Endothelial cell of umbilical vein (primary cell): ENCODE results near the gene CACNA1E. TPM values are rescaled to one million over a fixed set of nuclear protein-coding genes. Genes with fewer than 3 reads are reported as not detected.

Source experiments
- BruUV-seq: library from RNA; stranded (reverse); fragments of 400-500 nt; replicated peaks from 2 replicates; lab custom pipeline; 2021; lab: Mats Ljungman, UMichigan
- CTCF ChIA-PET: fragments of 300-600, 350-600 bp; sonication (Branson Sonifier 250); formaldehyde crosslinking; loops from one replicate; lab custom pipeline; 2021; ENCODE audit warnings: antibody characterized with exemption, inconsistent platforms; lab: Charles Lee
- POLR2A ChIA-PET: fragments of 300-600, 350-600 bp; sonication (Branson Sonifier 250); formaldehyde crosslinking; loops from one replicate; lab custom pipeline; 2021; ENCODE audit warnings: antibody characterized with exemption, inconsistent platforms; lab: Charles Lee
- DNase-seq: peaks from one replicate; pipeline ENCODE4 v3.0.0-alpha.2; 2011; ENCODE audit warnings: low read depth, low spot score
- FAIRE-seq: peaks from 2 replicates; lab custom pipeline; 2011; peaks lifted over from hg19 to GRCh38; lab: Jason Lieb, UNC
- H2AFZ ChIP-seq: 2 replicates; pipeline ENCODE4 v1.6.0; 2012; ENCODE audit warnings: low read depth, low read length, control low read depth, inconsistent platforms
- H3K27ac ChIP-seq: 2 replicates; pipeline ENCODE4 v1.5.1; 2011; ENCODE audit warnings: low read depth, mild to moderate bottlenecking, control low read depth, low read length, moderate library complexity; ENCODE audit not compliant: insufficient read depth
- H3K27me3 ChIP-seq, 2 experiments: 2 replicates each; pipeline versions ENCODE4 v1.6.0 to v1.6.1; 2011; ENCODE audit warnings: low read length in 2 of 2, mixed read lengths in 1 of 2; ENCODE audit not compliant: control insufficient read depth in 2 of 2, insufficient read depth in 2 of 2
- H3K36me3 ChIP-seq, 2 experiments: 2 replicates in 1 of 2; 3 replicates in 1 of 2; pipeline ENCODE4 v1.5.1; 2011; ENCODE audit warnings: low read length in 2 of 2, mild to moderate bottlenecking in 1 of 2, moderate library complexity in 1 of 2; ENCODE audit not compliant: control insufficient read depth in 2 of 2, insufficient read depth in 2 of 2; ENCODE audit errors: extremely low read depth in 1 of 2
- H3K4me1 ChIP-seq: 3 replicates; pipeline ENCODE4 v1.5.1; 2011; ENCODE audit warnings: mild to moderate bottlenecking, low read length; ENCODE audit not compliant: control insufficient read depth, insufficient read depth; ENCODE audit errors: extremely low read depth
- H3K4me2 ChIP-seq: 2 replicates; pipeline ENCODE4 v1.6.1; 2011; ENCODE audit warnings: low read length, control low read depth, mixed read lengths; ENCODE audit not compliant: insufficient read depth
- H3K4me3 ChIP-seq, 3 experiments: fragments of 200-600 bp in 1 of 3; sonication (generic), shearing (Covaris generic) in 1 of 3; replicated peaks in 1 of 3; 2 replicates each; pipeline ENCODE4 v1.5.1; 2011 to 2016; ENCODE audit warnings: control low read depth in 3 of 3, low read length in 3 of 3, mild to moderate bottlenecking in 2 of 3, inconsistent platforms in 1 of 3, low read depth in 1 of 3, moderate library complexity in 1 of 3; ENCODE audit not compliant: insufficient read depth in 1 of 3
- H3K79me2 ChIP-seq: 2 replicates; pipeline ENCODE4 v1.6.0; 2012; ENCODE audit warnings: low read length, inconsistent platforms; ENCODE audit not compliant: control insufficient read depth, insufficient read depth
- H3K9ac ChIP-seq: replicated peaks from 2 replicates; pipeline ENCODE3; 2011; ENCODE audit warnings: low read length, control low read depth; ENCODE audit not compliant: insufficient read depth; ENCODE audit errors: extremely low read depth
- H3K9me1 ChIP-seq: replicated peaks from 3 replicates; pipeline ENCODE4 v1.6.0; 2011; ENCODE audit warnings: mild to moderate bottlenecking, low read length; ENCODE audit not compliant: control insufficient read depth, insufficient read depth; ENCODE audit errors: extremely low read depth
- H3K9me3 ChIP-seq: replicated peaks from 2 replicates; pipeline ENCODE4 v1.5.1; 2012; ENCODE audit warnings: low read length, inconsistent platforms; ENCODE audit not compliant: control insufficient read depth, insufficient read depth
- H4K20me1 ChIP-seq: replicated peaks from 2 replicates; pipeline ENCODE3; 2011; ENCODE audit warnings: mild to moderate bottlenecking, low read length; ENCODE audit not compliant: control insufficient read depth, insufficient read depth; ENCODE audit errors: extremely low read depth
- FOS ChIP-seq: IDR thresholded peaks from 2 replicates; pipeline ENCODE4 v1.6.1; 2011; ENCODE audit warnings: mild to moderate bottlenecking, low read length, moderate library complexity, borderline replicate concordance; ENCODE audit not compliant: insufficient read depth
- GATA2 ChIP-seq: IDR thresholded peaks from 2 replicates; pipeline ENCODE4 v1.7.0; 2011; ENCODE audit warnings: low read depth, mild to moderate bottlenecking, moderate library complexity, mixed read lengths, low read length; ENCODE audit not compliant: insufficient read length, insufficient read depth
- JUN ChIP-seq: IDR thresholded peaks from 2 replicates; pipeline ENCODE4 v1.6.1; 2011; ENCODE audit warnings: borderline replicate concordance, low read depth; ENCODE audit not compliant: insufficient read length, insufficient read depth
- MYC ChIP-seq: IDR thresholded peaks from one replicate; pipeline ENCODE4 v1.6.1; 2011; ENCODE audit warnings: mild to moderate bottlenecking, low read depth, low read length
- POLR2A ChIP-seq: IDR thresholded peaks from 2 replicates; pipeline ENCODE4 v1.6.1; 2012; ENCODE audit warnings: low read depth, mild to moderate bottlenecking, control low read depth, low read length
- POLR2AphosphoS5 ChIP-seq: IDR thresholded peaks from 2 replicates; pipeline ENCODE4 v1.6.1; 2012; ENCODE audit warnings: low read depth, mild to moderate bottlenecking, control low read depth, low read length, moderate library complexity; ENCODE audit not compliant: insufficient read depth
- dilution Hi-C: fragments of 300-500 bp; cut with MboI; formaldehyde crosslinking; loops from one replicate; pipeline ENCODE4 v1.15.0; 2019; ENCODE audit warnings: low sequenced_read_pairs; ENCODE audit not compliant: extremely low pct_ligation_motif_present
- intact Hi-C: fragments of 100-400 bp; cut with micrococcal nuclease; formaldehyde crosslinking; loops from one replicate; pipeline ENCODE4 v1.10.0; 2022
- polyA plus RNA-seq, 4 experiments: library from polyadenylated mRNA; depleted of rRNA in 3 of 4; stranded (reverse) in 3 of 4; unstranded in 1 of 4; fragments of >200 nt; gene quantifications; 2 replicates each; pipeline versions ENCODE4 v1.2.1 to v1.2.3, GENCODE V29; 2011 to 2012; ENCODE audit warnings: missing spikeins in 1 of 4
- total RNA-seq: library from RNA; stranded (reverse); gene quantifications from 2 replicates; pipeline ENCODE4 v1.2.3, GENCODE V29; 2021
- TF ChIP-seq, protein P1 (sequence below), 2 donors: IDR thresholded peaks; 1 replicate in 1 of 2; 2 replicates in 1 of 2; pipeline ENCODE4 v1.5.1; 2011; ENCODE audit warnings: low read length in 2 of 2, mild to moderate bottlenecking in 2 of 2, moderate library complexity in 2 of 2, control low read depth in 1 of 2, inconsistent platforms in 1 of 2, low read depth in 1 of 2; ENCODE audit not compliant: insufficient read depth in 1 of 2; ENCODE audit errors: extremely low read depth in 1 of 2
- TF ChIP-seq, protein P2 (sequence below): IDR thresholded peaks from 2 replicates; pipeline ENCODE4 v1.6.1; 2011; ENCODE audit not compliant: insufficient read depth, insufficient read length

The CACNA1E gene
- total and polyA plus RNA-seq, 2 donors (not counting 3 experiments of a cell fraction or from before 2014, with no cell fraction given): not detected

DNA sequence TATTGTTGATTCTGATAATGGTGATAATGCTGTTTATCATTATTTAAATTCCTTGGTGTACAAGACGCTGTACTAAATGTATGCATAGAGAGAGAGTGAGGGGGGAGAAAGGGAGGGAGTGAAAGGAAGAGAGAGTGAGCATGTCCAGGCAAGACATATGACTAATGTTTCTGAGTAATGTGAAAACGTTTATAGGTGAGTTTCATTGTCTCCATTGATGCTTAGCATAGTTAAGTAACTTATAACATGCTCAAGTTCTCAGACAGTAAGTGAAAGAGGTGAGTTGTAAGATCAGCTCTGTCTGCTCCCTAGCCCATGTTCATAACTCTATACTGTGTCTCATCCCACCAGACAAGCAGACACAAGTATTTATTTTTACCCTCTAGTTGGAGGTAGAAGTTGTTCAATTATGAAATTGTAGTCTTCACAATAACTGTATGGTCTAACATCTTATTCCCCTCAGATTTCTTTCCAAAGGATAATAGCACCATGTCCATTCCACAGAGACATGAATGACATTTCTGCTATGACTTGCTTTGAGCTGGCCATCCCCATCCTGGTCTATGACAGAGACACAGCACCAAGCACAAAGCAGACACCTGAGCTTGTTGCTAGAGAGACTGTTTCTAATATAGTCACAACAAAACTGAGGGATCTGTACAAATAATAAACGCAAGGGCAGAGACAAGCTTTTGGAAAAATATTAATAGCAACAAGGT lies 285.1 kb downstream of the CACNA1E start:
- POLR2A ChIA-PET: no interaction called here

DNA sequence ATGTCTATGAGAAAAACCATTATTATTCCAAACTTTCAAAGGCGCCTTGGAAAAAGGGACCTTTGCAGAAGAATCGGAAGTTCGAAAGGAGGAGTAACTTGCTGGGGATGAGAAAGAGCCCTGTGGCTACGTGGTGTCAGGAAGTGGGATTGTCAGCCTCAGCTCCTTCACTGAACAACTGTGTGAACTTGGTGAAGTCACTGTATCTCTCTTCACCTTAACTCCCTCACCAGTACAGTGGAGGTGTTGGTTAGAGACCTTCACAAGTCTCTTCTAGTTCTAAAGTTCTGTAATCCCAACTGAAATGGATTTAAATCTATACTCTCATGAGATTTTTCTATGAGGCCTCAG lies 285.6 kb downstream of the CACNA1E start:
- ChIA-PET CTCF (no interaction called here), POLR2A (no interaction called here)
- H3K9ac ChIP-seq: no peak overlapping the region
- TF ChIP-seq FOS (no peak), POLR2AphosphoS5 (no peak)
- TF ChIP-seq, protein P1, sequence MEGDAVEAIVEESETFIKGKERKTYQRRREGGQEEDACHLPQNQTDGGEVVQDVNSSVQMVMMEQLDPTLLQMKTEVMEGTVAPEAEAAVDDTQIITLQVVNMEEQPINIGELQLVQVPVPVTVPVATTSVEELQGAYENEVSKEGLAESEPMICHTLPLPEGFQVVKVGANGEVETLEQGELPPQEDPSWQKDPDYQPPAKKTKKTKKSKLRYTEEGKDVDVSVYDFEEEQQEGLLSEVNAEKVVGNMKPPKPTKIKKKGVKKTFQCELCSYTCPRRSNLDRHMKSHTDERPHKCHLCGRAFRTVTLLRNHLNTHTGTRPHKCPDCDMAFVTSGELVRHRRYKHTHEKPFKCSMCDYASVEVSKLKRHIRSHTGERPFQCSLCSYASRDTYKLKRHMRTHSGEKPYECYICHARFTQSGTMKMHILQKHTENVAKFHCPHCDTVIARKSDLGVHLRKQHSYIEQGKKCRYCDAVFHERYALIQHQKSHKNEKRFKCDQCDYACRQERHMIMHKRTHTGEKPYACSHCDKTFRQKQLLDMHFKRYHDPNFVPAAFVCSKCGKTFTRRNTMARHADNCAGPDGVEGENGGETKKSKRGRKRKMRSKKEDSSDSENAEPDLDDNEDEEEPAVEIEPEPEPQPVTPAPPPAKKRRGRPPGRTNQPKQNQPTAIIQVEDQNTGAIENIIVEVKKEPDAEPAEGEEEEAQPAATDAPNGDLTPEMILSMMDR (IDR thresholded peaks at IDR 0.05; ENCODE audit: extremely low read depth in 1 of 2, insufficient read depth in 1 of 2, low read depth in 1 of 2, low read length in 2 of 2): no peak
- no peak overlapping the region for H3K4me3 ChIP-seq
- no TSS peak for BruUV-seq
- DNase-seq (no peak), FAIRE-seq (no peak)
- no peak overlapping the region for H3K27ac ChIP-seq
- H3K4me2 ChIP-seq: no peak overlapping the region
- no peaks in the 10 kb centered on the region for H4K20me1 ChIP-seq
- H2AFZ ChIP-seq: no peak overlapping the region
- no peaks in the 10 kb centered on the region for H3K9me1 ChIP-seq
- H3K79me2 ChIP-seq: no peaks in the 10 kb centered on the region
- no peaks in the 10 kb centered on the region for H3K27me3 ChIP-seq
- dilution Hi-C loops: no loop called here
- H3K36me3 ChIP-seq: no peaks in the 10 kb centered on the region
- intact Hi-C loops: no loop called here
- peaks cover 4% of the 10 kb centered on the region for H3K9me3 ChIP-seq
- no peaks in the 10 kb centered on the region for H3K4me1 ChIP-seq

More for the DNA sequence above, 285.1 kb downstream of the CACNA1E start:
- no peaks in the 10 kb centered on the region for H3K27me3 ChIP-seq
- peaks cover 4% of the 10 kb centered on the region for H3K9me3 ChIP-seq
- CTCF ChIA-PET: no interaction called here
- no peak overlapping the region for H2AFZ ChIP-seq
- BruUV-seq: no TSS peak
- H4K20me1 ChIP-seq: no peaks in the 10 kb centered on the region
- no peak overlapping the region for H3K27ac ChIP-seq
- no peaks in the 10 kb centered on the region for H3K36me3 ChIP-seq
- H3K79me2 ChIP-seq: no peaks in the 10 kb centered on the region
- no peak overlapping the region for H3K4me3 ChIP-seq
- no peak for TF ChIP-seq MYC
- TF ChIP-seq POLR2AphosphoS5: no peak
- TF ChIP-seq, protein P2, sequence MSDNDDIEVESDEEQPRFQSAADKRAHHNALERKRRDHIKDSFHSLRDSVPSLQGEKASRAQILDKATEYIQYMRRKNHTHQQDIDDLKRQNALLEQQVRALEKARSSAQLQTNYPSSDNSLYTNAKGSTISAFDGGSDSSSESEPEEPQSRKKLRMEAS: no peak
- no peak for TF ChIP-seq GATA2
- TF ChIP-seq POLR2A: no peak
- no peak for TF ChIP-seq JUN
- H3K4me2 ChIP-seq: no peak overlapping the region
- DNase-seq (no peak), FAIRE-seq (no peak)
- dilution Hi-C loops: no loop called here
- H3K4me1 ChIP-seq: no peaks in the 10 kb centered on the region
- H3K9me1 ChIP-seq: no peaks in the 10 kb centered on the region
- intact Hi-C loops: no loop called here
- no peak overlapping the region for H3K9ac ChIP-seq
